Calu3 (cell line): ENCODE measurements around the gene AKNAD1. TPM values are rescaled to one million over a fixed set of nuclear protein-coding genes. Genes with fewer than 3 reads are reported as not detected.
"Not testable (repeated sequence)": the region's sequence is repeated elsewhere in the genome, so short reads cannot be mapped to it uniquely, and the experiment has no call there.

Source experiments
- BruUV-seq: library from RNA; stranded (reverse); fragments of 400-500 nt; replicated peaks from 2 replicates; lab custom pipeline; 2021; lab: Mats Ljungman, UMichigan
- CTCF ChIA-PET: fragments of 300-600 bp; sonication (Branson Sonifier 250); formaldehyde crosslinking; loops from one replicate; lab custom pipeline; 2022; ENCODE audit warnings: antibody characterized with exemption; lab: Charles Lee
- DNase-seq: peaks from one replicate; pipeline ENCODE4 v3.0.0; 2022
- H3K27ac Mint-ChIP-seq: one replicate; pipeline ENCODE4 v1.8.0; 2022; ENCODE audit warnings: mixed read lengths; ENCODE audit not compliant: unreplicated experiment
- H3K27me3 Mint-ChIP-seq: one replicate; pipeline ENCODE4 v1.8.0; 2022; ENCODE audit warnings: mixed read lengths; ENCODE audit not compliant: unreplicated experiment
- H3K36me3 Mint-ChIP-seq: one replicate; pipeline ENCODE4 v1.8.0; 2022; ENCODE audit warnings: mild to moderate bottlenecking, moderate library complexity, mixed read lengths; ENCODE audit not compliant: insufficient read depth, unreplicated experiment
- H3K4me1 Mint-ChIP-seq: one replicate; pipeline ENCODE4 v1.8.0; 2022; ENCODE audit warnings: mild to moderate bottlenecking, low read depth, mixed read lengths; ENCODE audit not compliant: unreplicated experiment
- H3K4me3 Mint-ChIP-seq: one replicate; pipeline ENCODE4 v1.8.0; 2022; ENCODE audit warnings: mild to moderate bottlenecking, low read depth, moderate library complexity, mixed read lengths; ENCODE audit not compliant: unreplicated experiment
- H3K9me3 Mint-ChIP-seq: one replicate; pipeline ENCODE4 v1.8.0; 2022; ENCODE audit warnings: low read depth, mixed read lengths; ENCODE audit not compliant: unreplicated experiment
- intact Hi-C: fragments of 100-400 bp; cut with micrococcal nuclease; formaldehyde crosslinking; loops from one replicate; pipeline ENCODE4 v1.10.0; 2022; ENCODE audit not compliant: unreplicated experiment
- total RNA-seq: library from RNA; stranded (reverse); gene quantifications from 2 replicates; pipeline ENCODE4 v1.2.3, GENCODE V29; 2022
- TF ChIP-seq, protein P1 (sequence below): fragments of 200-600 bp; IDR thresholded peaks from one replicate; pipeline ENCODE4 v1.8.0; 2022; ENCODE audit warnings: antibody characterized with exemption; ENCODE audit not compliant: unreplicated experiment

Gene AKNAD1
- total RNA-seq, 1 experiment from 2014 or later = not detected

DNA sequence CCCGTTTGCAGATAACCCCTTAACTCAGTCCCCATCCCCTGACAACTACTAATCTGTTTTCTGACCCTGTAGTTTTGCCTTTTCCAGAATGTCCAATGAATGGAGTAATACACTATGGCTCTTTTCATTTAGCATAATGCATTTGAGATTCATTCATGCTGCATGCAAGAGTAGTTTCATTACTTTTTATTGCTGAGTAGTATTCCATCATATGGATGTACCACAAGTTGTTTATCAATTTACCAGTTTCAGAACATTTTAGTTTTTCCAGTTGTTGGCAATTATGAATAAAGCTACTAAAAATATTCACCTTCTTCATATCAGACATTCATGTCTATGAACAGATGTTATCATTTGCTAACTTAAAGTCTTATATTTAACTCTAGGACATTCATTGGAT, 65.1 kb downstream of the AKNAD1 start:
- Mint-ChIP-seq H3K4me1 (no peaks in the 10 kb centered on the region), H3K4me3 (no peak overlapping the region), H3K36me3 (peaks cover 9% of the 10 kb centered on the region), H3K9me3 (peaks cover 6% of the 10 kb centered on the region), H3K27me3 (no peaks in the 10 kb centered on the region), H3K27ac (no peak overlapping the region)
- intact Hi-C loops = no loop called here
- CTCF ChIA-PET = no interaction called here
- no TSS peak for BruUV-seq
- no peak for DNase-seq
- TF ChIP-seq, protein P1, sequence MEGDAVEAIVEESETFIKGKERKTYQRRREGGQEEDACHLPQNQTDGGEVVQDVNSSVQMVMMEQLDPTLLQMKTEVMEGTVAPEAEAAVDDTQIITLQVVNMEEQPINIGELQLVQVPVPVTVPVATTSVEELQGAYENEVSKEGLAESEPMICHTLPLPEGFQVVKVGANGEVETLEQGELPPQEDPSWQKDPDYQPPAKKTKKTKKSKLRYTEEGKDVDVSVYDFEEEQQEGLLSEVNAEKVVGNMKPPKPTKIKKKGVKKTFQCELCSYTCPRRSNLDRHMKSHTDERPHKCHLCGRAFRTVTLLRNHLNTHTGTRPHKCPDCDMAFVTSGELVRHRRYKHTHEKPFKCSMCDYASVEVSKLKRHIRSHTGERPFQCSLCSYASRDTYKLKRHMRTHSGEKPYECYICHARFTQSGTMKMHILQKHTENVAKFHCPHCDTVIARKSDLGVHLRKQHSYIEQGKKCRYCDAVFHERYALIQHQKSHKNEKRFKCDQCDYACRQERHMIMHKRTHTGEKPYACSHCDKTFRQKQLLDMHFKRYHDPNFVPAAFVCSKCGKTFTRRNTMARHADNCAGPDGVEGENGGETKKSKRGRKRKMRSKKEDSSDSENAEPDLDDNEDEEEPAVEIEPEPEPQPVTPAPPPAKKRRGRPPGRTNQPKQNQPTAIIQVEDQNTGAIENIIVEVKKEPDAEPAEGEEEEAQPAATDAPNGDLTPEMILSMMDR = no peak

DNA sequence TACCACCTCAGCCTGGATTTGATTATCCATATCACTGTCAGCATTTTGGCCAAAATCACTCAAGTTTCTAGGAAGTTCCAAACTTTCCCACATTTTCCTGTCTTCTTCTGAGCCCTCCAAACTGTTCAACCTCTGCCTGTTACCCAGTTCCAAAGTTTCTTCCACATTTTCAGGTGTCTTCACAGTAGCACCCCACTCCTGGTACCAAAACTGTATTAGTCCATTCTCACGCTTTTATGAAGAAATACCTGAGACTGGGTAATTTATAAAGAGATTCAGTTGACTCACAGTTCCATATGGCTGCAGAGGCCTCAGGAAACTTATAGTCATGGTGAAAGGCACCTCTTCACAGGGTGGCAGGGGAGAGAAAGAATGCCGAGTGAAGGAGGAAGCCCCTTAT, 71.0 kb downstream of the AKNAD1 start:
- H3K9me3 Mint-ChIP-seq = peaks cover 4% of the 10 kb centered on the region
- intact Hi-C loops = no loop called here
- H3K27me3 Mint-ChIP-seq = no peaks in the 10 kb centered on the region
- no peak for DNase-seq
- no peak overlapping the region for H3K4me3 Mint-ChIP-seq
- H3K36me3 Mint-ChIP-seq = peaks cover 5% of the 10 kb centered on the region
- H3K4me1 Mint-ChIP-seq = no peaks in the 10 kb centered on the region
- no peak overlapping the region for H3K27ac Mint-ChIP-seq
- CTCF ChIA-PET = no interaction called here
- no TSS peak for BruUV-seq
- TF ChIP-seq, protein P1 = no peak

DNA sequence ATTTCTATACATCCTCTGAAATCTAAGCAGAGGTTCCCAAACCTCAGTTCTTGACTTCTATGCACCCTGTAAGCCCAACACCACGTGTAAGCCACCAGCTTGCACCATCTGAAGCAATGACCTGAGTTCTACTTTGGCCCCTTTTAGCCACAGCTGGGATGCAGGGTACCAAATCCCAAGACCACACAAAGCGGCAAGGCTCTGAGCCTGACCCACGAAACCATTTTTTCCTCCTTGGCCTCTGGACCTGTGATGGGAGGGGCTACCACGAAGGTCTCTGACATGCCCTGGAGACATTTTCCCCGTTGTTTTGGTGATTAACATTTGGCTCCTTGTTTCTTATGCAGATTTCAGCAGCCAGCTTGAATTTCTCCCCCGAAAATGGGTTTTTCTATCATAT, 71.6 kb downstream of the AKNAD1 start:
- CTCF ChIA-PET = no interaction called here
- TF ChIP-seq, protein P1 = no peak
- Mint-ChIP-seq H3K4me1 (no peaks in the 10 kb centered on the region), H3K4me3 (no peak overlapping the region), H3K27me3 (no peaks in the 10 kb centered on the region), H3K9me3 (peaks cover 4% of the 10 kb centered on the region), H3K27ac (no peak overlapping the region), H3K36me3 (peaks cover 8% of the 10 kb centered on the region)
- intact Hi-C loops = no loop called here
- BruUV-seq = no TSS peak
- no peak for DNase-seq

DNA sequence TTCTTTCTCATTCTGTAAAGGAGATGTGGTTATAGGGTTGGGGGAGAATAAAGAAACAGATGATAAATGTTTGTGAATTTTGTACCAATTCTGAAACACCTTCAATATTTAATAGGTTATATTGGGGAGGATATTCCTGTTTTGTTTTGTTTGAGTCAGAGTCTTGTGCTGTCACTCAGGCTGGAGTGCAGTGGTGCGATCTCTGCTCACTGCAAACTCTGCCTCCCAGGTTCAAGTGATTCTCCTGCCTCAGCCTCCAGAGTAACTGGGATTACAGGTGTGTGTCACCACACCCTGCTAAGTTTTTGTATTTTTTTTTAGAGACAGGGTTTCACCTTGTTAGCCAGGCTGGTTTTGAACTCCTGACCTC, 75.3 kb downstream of the AKNAD1 start:
- H3K4me1 Mint-ChIP-seq, BruUV-seq, intact Hi-C loops, H3K4me3 Mint-ChIP-seq, DNase-seq, H3K36me3 Mint-ChIP-seq, H3K9me3 Mint-ChIP-seq, H3K27ac Mint-ChIP-seq, CTCF ChIA-PET, H3K27me3 Mint-ChIP-seq: not testable (repeated sequence)

DNA sequence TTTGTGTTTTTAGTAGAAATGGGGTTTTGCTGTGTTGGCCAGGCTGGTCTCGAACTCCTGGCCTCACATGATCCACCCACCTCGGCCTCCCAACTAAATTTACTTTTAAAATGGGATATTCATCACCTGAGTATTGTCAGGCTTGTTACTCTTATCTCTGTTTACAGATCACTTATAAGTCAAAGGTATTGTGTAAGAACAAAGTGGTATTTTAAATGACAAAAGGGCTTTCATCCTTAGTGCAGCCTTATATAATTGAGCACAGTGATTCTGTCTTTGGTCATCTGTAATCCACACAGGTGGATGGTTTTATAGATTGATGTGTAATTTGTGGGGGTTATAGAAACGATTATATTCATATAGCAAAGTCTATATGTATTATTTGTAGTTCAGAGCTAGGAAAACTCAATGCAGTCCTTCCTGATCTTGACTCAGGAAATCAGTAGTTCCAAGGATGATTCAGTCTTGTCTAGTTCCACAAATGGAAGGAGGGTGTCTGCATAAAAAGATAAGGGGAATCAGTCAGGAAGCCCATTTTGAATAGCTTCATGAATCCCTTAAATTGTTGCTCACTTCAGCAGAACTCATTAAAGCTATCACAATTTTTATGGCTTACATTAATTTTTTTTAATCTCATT, 75.8 kb downstream of the AKNAD1 start:
- Mint-ChIP-seq H3K27me3 (no peaks in the 10 kb centered on the region), H3K36me3 (peaks cover 8% of the 10 kb centered on the region), H3K27ac (no peak overlapping the region), H3K4me1 (no peaks in the 10 kb centered on the region), H3K4me3 (no peak overlapping the region), H3K9me3 (peaks cover 4% of the 10 kb centered on the region)
- intact Hi-C loops = no loop called here
- CTCF ChIA-PET = no interaction called here
- TF ChIP-seq, protein P1 = no peak
- DNase-seq = no peak
- BruUV-seq = no TSS peak
